Measurements from ENCODE around the gene SCN5A. TPM values are rescaled to one million over a fixed set of nuclear protein-coding genes. Genes with fewer than 3 reads are reported as not detected.

The SCN5A gene
- total RNA-seq, 4 donors from 2014 or later = 0.19 TPM; not detected in 3

GRCh38 chr3:38516669-38517068 is 132.8 kb downstream of the SCN5A start:
- TF ChIP-seq CTCF (IDR thresholded peaks at IDR 0.05; ENCODE audit: low read depth) = no peak

GRCh38 chr3:38515367-38515766 is 134.1 kb downstream of the SCN5A start:
- TF ChIP-seq CTCF (IDR thresholded peaks at IDR 0.05; ENCODE audit: low read depth) = no peak

DNA sequence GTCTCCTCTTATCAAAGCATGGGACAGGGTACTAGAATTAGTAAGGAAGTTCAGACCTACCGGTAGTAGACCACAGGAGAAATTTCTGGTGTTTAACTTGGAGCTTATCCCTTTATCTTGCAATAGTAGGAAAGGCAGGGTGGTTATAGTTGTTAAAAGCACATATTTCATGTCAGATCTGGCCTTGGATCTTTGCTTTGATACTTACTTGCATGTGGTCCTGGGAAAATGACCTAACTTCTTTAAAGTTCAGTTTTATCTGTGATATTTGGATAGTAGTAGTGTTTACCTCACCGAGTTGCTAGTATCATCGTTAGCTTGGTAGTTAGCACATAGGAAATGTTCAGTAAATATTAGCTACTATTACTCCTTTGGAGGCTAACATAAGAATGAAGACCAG is 137.9 kb downstream of the SCN5A start:
- no peak for TF ChIP-seq CTCF (IDR thresholded peaks at IDR 0.05; ENCODE audit: low read depth)

DNA sequence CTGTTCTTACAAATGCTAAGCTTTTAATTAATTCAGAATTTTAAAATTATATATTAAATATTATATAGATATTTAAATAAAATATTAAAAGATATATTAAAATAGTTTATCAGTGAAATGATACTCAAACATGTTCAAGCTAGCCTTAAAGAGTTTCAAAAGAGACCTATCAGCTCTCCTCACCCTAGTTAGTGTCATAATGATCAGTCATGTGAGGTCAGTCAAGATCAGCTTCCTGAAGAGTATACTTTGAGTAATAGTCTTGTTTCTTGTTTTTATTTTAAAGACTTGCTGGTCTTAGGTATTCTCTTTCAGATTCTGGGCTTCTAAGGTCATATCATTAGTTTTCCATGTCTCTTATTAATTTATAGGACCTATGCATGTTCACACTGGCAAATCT is 138.9 kb downstream of the SCN5A start:
- TF ChIP-seq CTCF (IDR thresholded peaks at IDR 0.05; ENCODE audit: low read depth) = no peak

GRCh38 chr3:38509732-38510131 is 139.8 kb downstream of the SCN5A start:
- TF ChIP-seq CTCF (IDR thresholded peaks at IDR 0.05; ENCODE audit: low read depth) = no peak

DNA sequence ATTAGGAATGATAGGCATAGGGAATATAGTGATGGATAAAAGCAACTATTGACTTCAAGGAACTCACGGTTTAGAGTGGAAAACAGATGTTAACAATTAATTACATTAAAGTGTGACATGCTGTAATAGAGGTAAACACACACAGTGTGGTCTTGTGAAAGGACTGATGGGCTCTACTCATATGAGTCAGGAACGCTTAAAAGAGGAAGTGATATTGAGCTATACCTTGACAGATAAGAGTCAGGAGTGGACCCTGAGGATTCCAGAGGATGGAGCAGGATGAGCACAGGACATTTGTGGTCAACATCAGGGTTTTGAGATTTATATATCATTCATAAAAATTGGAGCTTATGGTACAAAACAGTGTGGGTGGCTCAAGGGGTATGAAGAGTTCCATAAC is 142.4 kb downstream of the SCN5A start:
- TF ChIP-seq CTCF (IDR thresholded peaks at IDR 0.05; ENCODE audit: low read depth) = no peak

DNA sequence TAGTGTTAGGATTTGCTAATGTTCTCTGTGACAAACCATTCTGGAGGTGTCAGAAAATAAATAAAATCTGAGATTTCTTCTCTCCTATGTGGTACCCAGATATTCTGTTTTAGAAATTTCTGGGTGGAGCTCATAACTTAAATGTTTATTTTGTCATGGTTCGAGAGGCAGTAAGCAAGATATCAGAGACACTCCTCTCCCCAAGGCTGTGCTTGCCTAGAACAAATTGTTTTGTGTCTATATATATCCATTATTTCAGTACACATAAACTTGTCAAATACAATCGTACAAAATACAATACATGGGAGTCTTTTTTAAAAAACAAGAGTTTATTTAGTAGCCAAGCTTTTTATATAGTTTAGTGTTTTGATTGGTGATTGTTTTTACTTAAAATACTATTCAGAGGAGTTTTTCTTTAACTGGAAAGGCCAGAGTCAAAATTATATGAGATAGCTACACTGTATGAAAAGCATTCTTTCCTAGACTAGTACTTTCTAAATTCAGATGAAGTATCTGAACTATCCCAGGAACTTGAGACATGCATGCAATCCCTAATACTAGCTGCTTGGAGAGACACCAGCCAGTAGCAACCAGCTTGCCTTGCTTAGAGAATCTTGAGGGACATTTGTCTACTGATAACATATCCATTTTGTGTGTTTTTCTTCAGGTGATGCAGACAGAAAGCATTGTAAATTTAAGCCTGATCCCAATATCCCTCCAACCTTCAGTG is 148.6 kb downstream of the SCN5A start:
- TF ChIP-seq CTCF (IDR thresholded peaks at IDR 0.05; ENCODE audit: low read depth) = no peak

Small RNA genes within 50 kb of the gene (small RNA-seq; reads per million reads assigned to genes)
- gene RF00019 = 0.49 reads per million

Other genes starting within 250 kb of the SCN5A start
- 10 to 100 TPM in 1 of 4 donors, 1 to 10 TPM in 3; 3.8 to 15.1 (median 5.7) TPM for gene ACVR2B, start 195.8 kb downstream of the SCN5A start, total RNA-seq
- gene EXOG, start 153.3 kb downstream of the SCN5A start, total RNA-seq = 1 to 10 TPM; 5.9 to 8.5 (median 6.7) TPM
- not detected for gene SCN10A, start 166.5 kb upstream of the SCN5A start, total RNA-seq